Kidney (tissue), 14 donors: ENCODE data around the gene TFPI. TPM values are rescaled to one million over a fixed set of nuclear protein-coding genes. Genes with fewer than 3 reads are reported as not detected.

ENCODE experiments used
- DNase-seq, 5 donors: peaks; one replicate each; pipeline ENCODE4 v3.0.0-alpha.2; 2013 to 2020
- FAIRE-seq: peaks from 2 replicates; lab custom pipeline; 2012; peaks lifted over from hg19 to GRCh38; lab: Jason Lieb, UNC
- H3K27ac ChIP-seq, 2 donors: one replicate each; pipeline ENCODE4 v1.7.0; 2013; ENCODE audit warnings: low read depth in 2 of 2, low read length in 2 of 2, inconsistent platforms in 1 of 2
- H3K27me3 ChIP-seq: one replicate; pipeline ENCODE4 v1.7.1; 2013; ENCODE audit warnings: low read length, inconsistent platforms; ENCODE audit not compliant: control insufficient read depth, insufficient read depth
- H3K36me3 ChIP-seq, 3 donors: one replicate each; pipeline versions ENCODE4 v1.7.0 to v1.7.1; 2013; ENCODE audit warnings: low read length in 3 of 3, control low read depth in 1 of 3, inconsistent platforms in 1 of 3; ENCODE audit not compliant: insufficient read depth in 3 of 3, control insufficient read depth in 2 of 3
- H3K4me1 ChIP-seq, 3 donors: one replicate each; pipeline versions ENCODE4 v1.7.0 to v1.7.1; 2013; ENCODE audit warnings: low read length in 3 of 3, inconsistent platforms in 1 of 3, low read depth in 1 of 3; ENCODE audit not compliant: control insufficient read depth in 2 of 3, insufficient read depth in 2 of 3
- H3K4me3 ChIP-seq, 3 donors: one replicate each; pipeline versions ENCODE4 v1.7.0 to v1.8.1; 2013; ENCODE audit warnings: low read length in 3 of 3, control low read depth in 1 of 3, inconsistent platforms in 1 of 3
- H3K9ac ChIP-seq, 3 donors: one replicate each; pipeline versions ENCODE4 v1.7.0 to v1.7.1; 2013; ENCODE audit warnings: low read length in 3 of 3, control low read depth in 1 of 3, inconsistent platforms in 1 of 3
- H3K9me3 ChIP-seq, 3 donors: one replicate each; pipeline versions ENCODE4 v1.7.0 to v1.7.1; 2013; ENCODE audit warnings: low read length in 3 of 3, control low read depth in 1 of 3, inconsistent platforms in 1 of 3; ENCODE audit not compliant: control insufficient read depth in 2 of 3, insufficient read depth in 1 of 3
- intact Hi-C: fragments of 100-400 bp; cut with DNase I; formaldehyde crosslinking; loops from one replicate; pipeline ENCODE4 v1.11.1; 2022
- polyA plus RNA-seq: library from polyadenylated mRNA; stranded (reverse); fragments of 350-450 nt; fragmentation: Illumina TruSeq; extraction: RNeasy Lipid Tissue Mini Kit (QIAGEN cat#74804); gene quantifications from one replicate; pipeline ENCODE4 v1.2.3, GENCODE V29; 2014; ENCODE audit warnings: low read depth, low replicate concordance; ENCODE audit not compliant: insufficient read depth
- total RNA-seq: library from RNA; stranded (reverse); fragmentation: NEBNext Ultra II Directional; extraction: Animal tissue kit (Norgen Biotek cat#: 25700); gene quantifications from one replicate; pipeline ENCODE4 v1.2.1, GENCODE V29; 2021
- TF ChIP-seq, protein P1 (sequence below): IDR thresholded peaks from 3 replicates; pipeline ENCODE4 v1.5.1; 2012; ENCODE audit warnings: mild to moderate bottlenecking, moderate library complexity, borderline replicate concordance; ENCODE audit not compliant: insufficient read depth; ENCODE audit errors: extremely low read depth
- donor health status: control.
- donor health status: control.
- donor health status: control.
- donor health status: control.
- donor health status: control.
- donor health status: DM: yes; HTN: yes; CAD: no.
- donor health status: Normal renal cell carcinoma (clear cell type).

The TFPI gene
- total and polyA plus RNA-seq, 2 donors from 2014 or later, result 26.2 to 266 TPM

DNA sequence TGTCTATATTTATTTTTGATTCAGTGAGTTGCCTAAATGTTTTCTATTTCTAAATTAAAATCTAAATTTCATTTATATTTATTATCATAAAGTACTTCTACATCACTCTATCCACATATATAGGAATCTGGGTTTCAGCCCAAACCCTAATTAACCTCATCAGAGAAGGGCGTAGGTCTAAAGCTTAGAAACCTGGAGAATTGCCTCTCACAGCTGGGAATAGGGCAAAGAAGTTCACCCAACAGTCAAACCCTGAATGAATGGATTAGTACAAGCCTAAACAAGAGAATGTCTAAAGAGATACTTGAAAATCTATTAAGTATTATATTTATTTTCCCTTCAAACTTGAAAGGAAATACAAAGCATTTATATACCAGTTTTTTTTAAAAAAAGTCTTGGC is 26.2 kb downstream of the TFPI start:
- H3K27me3 ChIP-seq, result no peaks in the 10 kb centered on the region
- H3K4me3 ChIP-seq, result no peak overlapping the region
- no peaks in the 10 kb centered on the region for H3K4me1 ChIP-seq
- H3K27ac ChIP-seq, result no peak overlapping the region
- intact Hi-C loops, result no loop called here
- DNase-seq (no peak), FAIRE-seq (no peak)
- no peaks in the 10 kb centered on the region for H3K9me3 ChIP-seq
- no peaks in the 10 kb centered on the region for H3K36me3 ChIP-seq
- no peak overlapping the region for H3K9ac ChIP-seq
- TF ChIP-seq, protein P1, sequence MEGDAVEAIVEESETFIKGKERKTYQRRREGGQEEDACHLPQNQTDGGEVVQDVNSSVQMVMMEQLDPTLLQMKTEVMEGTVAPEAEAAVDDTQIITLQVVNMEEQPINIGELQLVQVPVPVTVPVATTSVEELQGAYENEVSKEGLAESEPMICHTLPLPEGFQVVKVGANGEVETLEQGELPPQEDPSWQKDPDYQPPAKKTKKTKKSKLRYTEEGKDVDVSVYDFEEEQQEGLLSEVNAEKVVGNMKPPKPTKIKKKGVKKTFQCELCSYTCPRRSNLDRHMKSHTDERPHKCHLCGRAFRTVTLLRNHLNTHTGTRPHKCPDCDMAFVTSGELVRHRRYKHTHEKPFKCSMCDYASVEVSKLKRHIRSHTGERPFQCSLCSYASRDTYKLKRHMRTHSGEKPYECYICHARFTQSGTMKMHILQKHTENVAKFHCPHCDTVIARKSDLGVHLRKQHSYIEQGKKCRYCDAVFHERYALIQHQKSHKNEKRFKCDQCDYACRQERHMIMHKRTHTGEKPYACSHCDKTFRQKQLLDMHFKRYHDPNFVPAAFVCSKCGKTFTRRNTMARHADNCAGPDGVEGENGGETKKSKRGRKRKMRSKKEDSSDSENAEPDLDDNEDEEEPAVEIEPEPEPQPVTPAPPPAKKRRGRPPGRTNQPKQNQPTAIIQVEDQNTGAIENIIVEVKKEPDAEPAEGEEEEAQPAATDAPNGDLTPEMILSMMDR, result no peak

DNA sequence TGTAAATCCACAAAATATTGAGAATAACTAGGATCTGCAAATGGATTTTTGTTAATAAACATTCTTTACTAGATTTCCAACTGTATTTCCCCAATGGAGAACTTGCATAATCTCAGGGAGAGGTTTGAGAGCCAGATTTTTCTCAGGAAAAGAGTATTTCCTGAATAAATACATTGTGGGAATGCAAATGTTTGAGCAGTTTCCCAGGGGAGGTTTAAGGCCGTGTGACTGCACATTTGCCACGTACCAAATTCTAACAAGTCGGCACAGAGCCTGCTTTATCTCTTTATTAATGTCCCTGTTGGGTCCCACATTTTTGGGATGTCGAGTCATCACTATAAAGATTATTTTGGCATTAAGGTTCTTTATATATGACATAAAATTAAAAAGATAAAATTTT is 27.0 kb downstream of the TFPI start:
- Histone ChIP-seq H3K9ac (no peak overlapping the region), H3K27ac (no peak overlapping the region)
- no peak for DNase-seq

DNA sequence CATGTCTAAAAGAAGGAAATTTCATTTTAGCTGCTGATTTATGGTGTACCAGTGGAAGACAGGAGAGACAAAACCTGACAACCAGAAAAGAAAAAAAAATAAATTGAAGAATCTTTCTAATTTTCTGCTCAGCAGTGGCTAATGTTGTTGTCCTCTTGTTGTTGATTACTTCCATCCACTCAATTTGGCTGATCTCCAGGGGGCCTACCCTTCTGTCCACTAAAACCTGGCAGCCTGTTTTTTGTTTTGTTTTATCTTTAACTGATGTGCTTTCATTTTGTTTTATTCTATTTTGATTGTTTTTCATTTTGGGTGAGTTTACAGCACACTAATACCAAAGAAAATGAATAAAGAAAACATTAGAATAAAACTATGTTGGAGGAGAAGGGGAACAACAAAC is 27.4 kb downstream of the TFPI start:
- no peak overlapping the region for H3K9ac ChIP-seq
- H3K4me3 ChIP-seq, result no peak overlapping the region
- H3K36me3 ChIP-seq, result no peaks in the 10 kb centered on the region
- FAIRE-seq (no peak), DNase-seq (no peak)
- H3K27me3 ChIP-seq, result no peaks in the 10 kb centered on the region
- no peak overlapping the region for H3K27ac ChIP-seq
- TF ChIP-seq, protein P1, result no peak
- intact Hi-C loops, result no loop called here
- no peaks in the 10 kb centered on the region for H3K9me3 ChIP-seq
- H3K4me1 ChIP-seq, result no peaks in the 10 kb centered on the region

More for the DNA sequence above, 27.0 kb downstream of the TFPI start:
- no peaks in the 10 kb centered on the region for H3K27me3 ChIP-seq
- no peaks in the 10 kb centered on the region for H3K9me3 ChIP-seq
- intact Hi-C loops, result no loop called here
- FAIRE-seq, result no peak
- H3K4me1 ChIP-seq, result no peaks in the 10 kb centered on the region
- H3K36me3 ChIP-seq, result no peaks in the 10 kb centered on the region
- no peak overlapping the region for H3K4me3 ChIP-seq
- TF ChIP-seq, protein P1, result no peak
